Hepatocyte (in vitro differentiated cells): ENCODE data around the gene ZBTB48. TPM values are rescaled to one million over a fixed set of nuclear protein-coding genes. Genes with fewer than 3 reads are reported as not detected.

Experiments
- DNase-seq: peaks from one replicate; pipeline ENCODE4 v3.0.0-alpha.2; 2016; ENCODE audit warnings: low spot score
- H2AFZ ChIP-seq: fragments of 200-600 bp; sonication (generic); 2 replicates; pipeline ENCODE4 v1.6.0; 2016; ENCODE audit warnings: antibody characterized with exemption, mild to moderate bottlenecking
- H3K27ac ChIP-seq: fragments of 200-600 bp; sonication (generic); 2 replicates; pipeline ENCODE4 v1.5.1; 2016; ENCODE audit warnings: mild to moderate bottlenecking
- H3K27me3 ChIP-seq: fragments of 200-600 bp; sonication (generic); 2 replicates; pipeline ENCODE4 v1.6.1; 2016
- H3K36me3 ChIP-seq: fragments of 200-600 bp; sonication (generic); replicated peaks from 2 replicates; pipeline ENCODE4 v1.5.1; 2016; ENCODE audit warnings: low read depth; ENCODE audit not compliant: insufficient read depth
- H3K4me1 ChIP-seq: fragments of 200-600 bp; sonication (generic); 2 replicates; pipeline ENCODE4 v1.5.1; 2016; ENCODE audit warnings: mild to moderate bottlenecking, moderate library complexity; ENCODE audit not compliant: insufficient read depth
- H3K4me2 ChIP-seq: fragments of 200-600 bp; sonication (generic); 2 replicates; pipeline ENCODE4 v1.6.0; 2016
- H3K4me3 ChIP-seq: fragments of 200-600 bp; sonication (generic); 2 replicates; pipeline ENCODE4 v1.5.1; 2016; ENCODE audit warnings: mild to moderate bottlenecking
- H3K79me2 ChIP-seq: fragments of 200-600 bp; sonication (generic); 2 replicates; pipeline ENCODE4 v1.6.0; 2017; ENCODE audit warnings: mild to moderate bottlenecking
- H3K9me2 ChIP-seq: fragments of 200-600 bp; sonication (generic); replicated peaks from 2 replicates; pipeline ENCODE4 v1.6.0; 2017; ENCODE audit warnings: mild to moderate bottlenecking; ENCODE audit not compliant: insufficient read depth
- H3K9me3 ChIP-seq: fragments of 200-600 bp; sonication (generic); 2 replicates; pipeline ENCODE4 v1.5.1; 2016; ENCODE audit warnings: low read depth, mild to moderate bottlenecking
- H4K20me1 ChIP-seq: fragments of 200-600 bp; sonication (generic); 2 replicates; pipeline ENCODE4 v1.6.0; 2016; ENCODE audit warnings: mild to moderate bottlenecking; ENCODE audit not compliant: insufficient read depth, poor library complexity, severe bottlenecking
- CTCF ChIP-seq: fragments of 200-600 bp; sonication (generic); IDR thresholded peaks from 2 replicates; pipeline ENCODE4 v1.5.1; 2016; ENCODE audit warnings: antibody characterized with exemption, mild to moderate bottlenecking; ENCODE audit not compliant: poor library complexity
- EZH2 ChIP-seq: fragments of 200-600 bp; sonication (generic); IDR thresholded peaks from 2 replicates; pipeline ENCODE4 v1.6.1; 2016; ENCODE audit warnings: antibody characterized with exemption, mild to moderate bottlenecking, borderline replicate concordance
- EZH2phosphoT487 ChIP-seq: fragments of 200-600 bp; sonication (generic); IDR thresholded peaks from one replicate; pipeline ENCODE4 v1.6.1; 2018; ENCODE audit warnings: antibody characterized with exemption, mild to moderate bottlenecking, low read depth, moderate library complexity; ENCODE audit not compliant: unreplicated experiment, severe bottlenecking
- WGBS: methylation state at CpG from one replicate; pipeline ENCODE4 v1.1.6; 2016; ENCODE audit warnings: low lambda C conversion rate; ENCODE audit errors: missing lambda C conversion rate; 5-methylcytosine and 5-hydroxymethylcytosine counted together
- polyA plus RNA-seq: library from polyadenylated mRNA; unstranded; fragments of >200 nt; fragmentation: Nextera tagmentation; extraction: Ambion mirVana; gene quantifications from 2 replicates; pipeline ENCODE4 v1.2.1, GENCODE V29; 2016
- total RNA-seq: library from RNA; depleted of rRNA; stranded (reverse); fragments of >200 nt; gene quantifications from 2 replicates; pipeline ENCODE4 v1.2.3, GENCODE V29; 2014

Gene ZBTB48
- total and polyA plus RNA-seq, 2 experiments from 2014 or later: 22.9 to 24.8 TPM

GRCh38 chr1:6590046-6590445 lies 10.3 kb downstream of the ZBTB48 start:
- 89% methylated on average over 7 of the region's 7 CpGs for WGBS

GRCh38 chr1:6591222-6591621 lies 11.4 kb downstream of the ZBTB48 start:
- H4K20me1 ChIP-seq: peaks cover 3% of the 10 kb centered on the region
- no peak overlapping the region for H3K4me2 ChIP-seq
- no peak for TF ChIP-seq EZH2phosphoT487
- TF ChIP-seq CTCF: no peak
- TF ChIP-seq EZH2: no peak
- no peak overlapping the region for H3K4me3 ChIP-seq
- H3K9me2 ChIP-seq: no peaks in the 10 kb centered on the region
- no peaks in the 10 kb centered on the region for H3K36me3 ChIP-seq
- WGBS: 96% methylated on average over 13 of the region's 13 CpGs
- peaks cover 1% of the 10 kb centered on the region for H3K79me2 ChIP-seq
- H3K27ac ChIP-seq: no peak overlapping the region
- DNase-seq: no peak
- no peak overlapping the region for H2AFZ ChIP-seq
- H3K9me3 ChIP-seq: no peaks in the 10 kb centered on the region
- no peaks in the 10 kb centered on the region for H3K4me1 ChIP-seq
- no peaks in the 10 kb centered on the region for H3K27me3 ChIP-seq

More at GRCh38 chr1:6590046-6590445, 10.3 kb downstream of the ZBTB48 start:
- Histone ChIP-seq H3K27ac (no peak overlapping the region), H3K9me2 (no peaks in the 10 kb centered on the region), H3K27me3 (no peaks in the 10 kb centered on the region), H3K36me3 (no peaks in the 10 kb centered on the region), H3K4me1 (no peaks in the 10 kb centered on the region), H3K4me2 (no peak overlapping the region), H4K20me1 (peaks cover 3% of the 10 kb centered on the region), H3K9me3 (no peaks in the 10 kb centered on the region), H3K79me2 (no peaks in the 10 kb centered on the region), H3K4me3 (no peak overlapping the region), H2AFZ (no peak overlapping the region)
- TF ChIP-seq EZH2 (no peak), EZH2phosphoT487 (no peak), CTCF (no peak)
- DNase-seq: no peak

GRCh38 chr1:6591644-6592043 lies 11.8 kb downstream of the ZBTB48 start:
- Histone ChIP-seq H3K4me2 (no peak overlapping the region), H4K20me1 (peaks cover 5% of the 10 kb centered on the region), H3K4me1 (no peaks in the 10 kb centered on the region), H3K4me3 (no peak overlapping the region), H3K27me3 (no peaks in the 10 kb centered on the region), H3K9me3 (no peaks in the 10 kb centered on the region), H2AFZ (no peak overlapping the region), H3K27ac (no peak overlapping the region), H3K9me2 (no peaks in the 10 kb centered on the region), H3K36me3 (no peaks in the 10 kb centered on the region), H3K79me2 (peaks cover 6% of the 10 kb centered on the region)
- WGBS: 76% methylated on average over 6 of the region's 6 CpGs
- no peak for DNase-seq
- TF ChIP-seq EZH2phosphoT487 (no peak), CTCF (no peak), EZH2 (no peak)

- H4K20me1 ChIP-seq: peaks cover 7% of the 10 kb centered on the region
- no peaks in the 10 kb centered on the region for H3K27me3 ChIP-seq
- no peaks in the 10 kb centered on the region for H3K4me1 ChIP-seq
- H2AFZ ChIP-seq: no peak overlapping the region
- H3K4me3 ChIP-seq: no peak overlapping the region
- H3K27ac ChIP-seq: no peak overlapping the region
- DNase-seq: no peak
- no peak overlapping the region for H3K4me2 ChIP-seq
- WGBS: 57% methylated on average over 5 of the region's 5 CpGs
- no peaks in the 10 kb centered on the region for H3K9me3 ChIP-seq
- H3K36me3 ChIP-seq: no peaks in the 10 kb centered on the region
- TF ChIP-seq EZH2: no peak
- TF ChIP-seq CTCF: no peak
- TF ChIP-seq EZH2phosphoT487: no peak
- peaks cover 14% of the 10 kb centered on the region for H3K79me2 ChIP-seq
- no peaks in the 10 kb centered on the region for H3K9me2 ChIP-seq
Observed at GRCh38 chr1:6592441-6592840, 12.6 kb downstream of the ZBTB48 start.
